RWPE1 (cell line): ENCODE results near the gene COMMD3.

Source experiments
- CTCF ChIA-PET: fragments of 350-600 bp; sonication (Branson Sonifier 250); formaldehyde crosslinking; extraction: SDS; loops from one replicate; lab custom pipeline; 2021; lab: Yijun Ruan, JAX
- POLR2A ChIA-PET: fragments of 400-600 bp; formaldehyde crosslinking; extraction: SDS; loops from one replicate; lab custom pipeline; 2020; ENCODE audit warnings: antibody characterized with exemption; ENCODE audit not compliant: low non-redundant PET; lab: Yijun Ruan, JAX
- DNase-seq: peaks from one replicate; pipeline ENCODE4 v3.0.0; 2012; ENCODE audit warnings: low spot score
- H3K27ac ChIP-seq: fragments of 450-650 bp; 2 replicates; pipeline ENCODE4 v1.5.1; 2017
- TF ChIP-seq, protein P1 (sequence below): fragments of 450-650 bp; conservative IDR thresholded peaks from 2 replicates; pipeline ENCODE4 v1.5.1; 2017; ENCODE audit warnings: low read depth, mild to moderate bottlenecking

Gene COMMD3

DNA sequence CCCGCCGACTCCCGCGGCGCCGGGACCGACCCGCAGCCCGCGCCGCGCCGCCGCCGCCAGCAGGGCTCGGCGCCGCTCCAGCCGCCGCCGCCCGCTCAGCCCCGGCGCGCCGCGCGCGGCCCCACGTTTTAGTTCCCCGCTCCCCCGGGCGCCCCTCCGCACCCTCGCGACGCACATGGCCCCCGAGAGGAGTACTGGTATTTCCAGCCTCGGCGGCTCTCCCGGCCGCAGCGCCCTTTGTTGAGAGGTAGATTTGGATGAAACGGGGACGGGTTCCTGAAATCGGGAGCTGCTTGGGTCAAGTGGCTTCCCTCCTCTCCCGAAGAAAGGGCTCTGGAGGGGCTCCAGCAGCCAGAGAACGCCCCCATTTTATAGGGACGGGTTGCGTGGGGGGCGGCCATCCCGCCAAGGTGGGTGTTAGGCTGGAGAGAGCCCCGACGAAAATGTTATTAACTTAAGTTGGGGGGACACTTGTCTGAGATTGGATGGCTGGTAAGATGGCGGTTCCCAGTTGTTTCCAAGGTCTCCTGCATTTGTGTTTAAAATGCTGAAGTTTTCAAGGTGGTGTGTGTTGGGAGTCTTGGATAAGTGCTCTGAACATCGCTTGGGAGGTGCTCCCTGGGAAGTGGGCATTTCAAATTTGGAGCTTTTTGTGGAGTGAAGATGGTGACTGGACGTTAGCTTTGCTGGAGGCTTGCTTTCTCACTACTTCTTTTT lies 5.9 kb downstream of the COMMD3 start:
- H3K27ac ChIP-seq = no peak overlapping the region
- no peak for DNase-seq
- TF ChIP-seq, protein P1, sequence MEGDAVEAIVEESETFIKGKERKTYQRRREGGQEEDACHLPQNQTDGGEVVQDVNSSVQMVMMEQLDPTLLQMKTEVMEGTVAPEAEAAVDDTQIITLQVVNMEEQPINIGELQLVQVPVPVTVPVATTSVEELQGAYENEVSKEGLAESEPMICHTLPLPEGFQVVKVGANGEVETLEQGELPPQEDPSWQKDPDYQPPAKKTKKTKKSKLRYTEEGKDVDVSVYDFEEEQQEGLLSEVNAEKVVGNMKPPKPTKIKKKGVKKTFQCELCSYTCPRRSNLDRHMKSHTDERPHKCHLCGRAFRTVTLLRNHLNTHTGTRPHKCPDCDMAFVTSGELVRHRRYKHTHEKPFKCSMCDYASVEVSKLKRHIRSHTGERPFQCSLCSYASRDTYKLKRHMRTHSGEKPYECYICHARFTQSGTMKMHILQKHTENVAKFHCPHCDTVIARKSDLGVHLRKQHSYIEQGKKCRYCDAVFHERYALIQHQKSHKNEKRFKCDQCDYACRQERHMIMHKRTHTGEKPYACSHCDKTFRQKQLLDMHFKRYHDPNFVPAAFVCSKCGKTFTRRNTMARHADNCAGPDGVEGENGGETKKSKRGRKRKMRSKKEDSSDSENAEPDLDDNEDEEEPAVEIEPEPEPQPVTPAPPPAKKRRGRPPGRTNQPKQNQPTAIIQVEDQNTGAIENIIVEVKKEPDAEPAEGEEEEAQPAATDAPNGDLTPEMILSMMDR = no peak
- ChIA-PET CTCF (no interaction called here), POLR2A (no interaction called here)

DNA sequence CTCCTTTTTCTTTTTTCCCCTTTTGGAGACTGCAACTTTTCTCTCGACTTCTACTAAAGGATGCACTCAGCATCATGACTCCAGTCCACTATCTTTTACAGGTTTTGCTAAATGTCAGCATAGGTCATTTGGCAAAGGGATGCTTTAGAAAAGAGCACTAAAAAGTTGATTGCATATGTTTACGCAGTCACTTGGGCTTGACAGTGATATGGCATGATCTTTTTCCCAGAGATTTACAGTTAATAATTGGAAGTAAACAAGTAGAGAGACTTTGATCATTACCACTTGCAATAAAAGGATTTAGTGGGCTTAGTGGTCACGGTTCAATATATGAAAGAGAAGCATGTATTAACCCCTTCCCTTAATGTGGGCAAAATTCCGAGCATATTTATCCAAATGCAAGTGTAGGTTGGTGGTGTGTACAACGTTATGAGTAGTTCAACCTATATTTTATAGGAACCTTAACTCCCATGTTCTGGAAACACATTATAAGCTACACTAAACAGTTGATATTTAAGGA lies 6.5 kb downstream of the COMMD3 start:
- POLR2A ChIA-PET = no interaction called here
- no peak for DNase-seq
- H3K27ac ChIP-seq = no peak overlapping the region
- TF ChIP-seq, protein P1 = no peak
- CTCF ChIA-PET = no interaction called here

DNA sequence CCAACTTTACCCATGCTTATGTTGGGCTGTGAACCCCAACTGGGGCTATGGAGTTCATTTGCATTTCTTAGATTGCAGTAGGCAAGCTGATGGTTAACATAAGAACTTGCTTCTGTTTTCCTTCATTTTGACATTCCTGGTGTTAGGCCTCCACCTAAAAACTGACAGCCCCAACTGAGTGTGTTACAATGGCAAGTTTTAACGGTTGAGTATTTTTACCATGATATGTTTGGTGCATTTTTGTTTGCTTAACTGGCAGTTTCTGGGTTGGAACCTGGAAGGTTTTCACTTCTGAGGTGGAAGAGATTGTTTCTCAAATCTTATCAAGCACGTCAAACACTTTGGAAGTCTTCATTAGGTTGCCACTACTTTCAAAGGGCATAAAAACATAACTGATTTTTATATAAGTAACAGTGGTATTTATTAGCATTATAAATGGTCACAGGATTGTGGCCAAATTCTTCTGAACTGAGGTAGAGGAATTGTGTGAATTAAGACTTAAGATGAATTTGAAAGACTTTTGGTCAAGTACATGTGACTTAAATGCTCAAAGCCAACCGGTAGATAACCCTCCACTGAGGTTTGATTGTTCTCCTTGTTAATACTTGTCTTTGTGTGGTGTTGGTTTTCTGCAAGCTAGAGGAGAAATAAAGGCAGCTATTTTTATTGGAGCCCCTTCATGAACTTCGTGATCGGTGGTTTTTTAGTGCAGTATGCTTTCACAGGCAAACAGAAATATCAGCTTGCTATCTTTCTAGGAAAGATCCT lies 7.5 kb downstream of the COMMD3 start:
- ChIA-PET CTCF (interaction anchor here (2.1 kb wide), 1 partner anchor 15 kb away, joined by 5 read pairs; no protein-coding TSS in a partner anchor), POLR2A (no interaction called here)
- no peak for DNase-seq
- no peak overlapping the region for H3K27ac ChIP-seq
- TF ChIP-seq, protein P1 = no peak

DNA sequence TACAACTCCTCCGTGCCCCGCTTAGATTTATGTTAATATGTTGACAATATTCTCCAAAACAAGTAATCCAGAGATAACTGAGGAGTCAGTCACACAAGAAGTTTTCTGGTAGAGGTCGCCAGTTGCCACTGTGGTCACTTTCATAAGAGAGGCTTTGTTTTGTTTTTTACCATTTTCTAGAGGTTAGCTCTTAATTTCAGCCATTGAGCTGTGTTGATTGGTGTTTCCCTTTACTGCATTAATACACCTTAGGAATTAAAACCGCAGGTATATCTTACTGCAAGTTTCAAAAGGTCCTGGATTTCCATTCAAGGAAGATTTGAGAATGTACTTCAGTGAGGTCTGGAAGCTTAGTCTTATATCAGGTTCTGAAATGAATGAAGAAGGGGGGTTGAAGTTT lies 8.2 kb downstream of the COMMD3 start:
- ChIA-PET CTCF (interaction anchor here (0.5 to 2.1 kb wide), 3 partner anchors 10 to 949 kb away, joined by 3 to 5 read pairs (median 5); no protein-coding TSS in a partner anchor), POLR2A (no interaction called here)

DNA sequence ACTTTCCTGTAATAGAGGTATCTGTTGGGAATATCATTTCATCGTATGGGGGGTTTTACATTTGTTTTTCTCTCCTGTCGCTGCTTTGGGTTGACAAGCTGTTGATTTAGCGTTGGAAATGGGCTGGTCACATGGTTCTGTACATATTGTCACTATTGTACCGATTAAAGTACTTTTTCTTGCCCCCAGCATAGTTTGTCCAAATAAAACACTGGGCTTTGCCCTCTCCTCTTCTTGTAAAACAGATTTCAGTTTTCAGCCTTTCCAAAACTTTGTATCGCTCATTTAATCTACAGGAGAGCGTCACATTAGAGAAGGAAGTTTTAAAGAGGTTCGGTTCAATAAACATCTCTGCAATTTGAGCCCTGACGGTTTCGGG lies 8.7 kb downstream of the COMMD3 start:
- POLR2A ChIA-PET = no interaction called here
- CTCF ChIA-PET = interaction anchor here (0.5 to 2.1 kb wide), 3 partner anchors 10 to 949 kb away, joined by 3 to 5 read pairs (median 5); no protein-coding TSS in a partner anchor
- H3K27ac ChIP-seq = peak overlapping the region; percentile 78

More for the DNA sequence above, 8.2 kb downstream of the COMMD3 start:
- TF ChIP-seq, protein P1 = no peak
- DNase-seq = no peak
- H3K27ac ChIP-seq = no peak overlapping the region

More for the DNA sequence above, 8.7 kb downstream of the COMMD3 start:
- DNase-seq = no peak
- TF ChIP-seq, protein P1 = no peak
